GM23248 (cell line): Measurements from ENCODE around the gene PARP15. TPM values are rescaled to one million over a fixed set of nuclear protein-coding genes. Genes with fewer than 3 reads are reported as not detected.
A peak's percentile ranks its signal among the peaks of the same experiment; 100 is the strongest.
"Not testable (repeated sequence)": the region's sequence is repeated elsewhere in the genome, so short reads cannot be mapped to it uniquely, and the experiment has no call there.

Experiments used
- DNase-seq: peaks from one replicate; pipeline ENCODE4 v3.0.0-alpha.2; 2015
- H2AFZ ChIP-seq: fragments of 200-600 bp; sonication (generic); 2 replicates; pipeline ENCODE4 v1.6.1; 2016; ENCODE audit warnings: antibody characterized with exemption
- H3F3A ChIP-seq: fragments of 200-600 bp; sonication (generic); 2 replicates; pipeline ENCODE4 v1.6.1; 2016; ENCODE audit warnings: mild to moderate bottlenecking, antibody characterized with exemption, mixed run types; ENCODE audit not compliant: insufficient read depth
- H3K27ac ChIP-seq: fragments of 200-600 bp; sonication (generic); 2 replicates; pipeline ENCODE4 v1.5.1; 2016; ENCODE audit warnings: mild to moderate bottlenecking
- H3K27me3 ChIP-seq: fragments of 200-600 bp; sonication (generic); replicated peaks from 2 replicates; pipeline ENCODE4 v1.6.1; 2016; ENCODE audit warnings: mild to moderate bottlenecking; ENCODE audit not compliant: insufficient read depth
- H3K36me3 ChIP-seq: fragments of 200-600 bp; sonication (generic); 2 replicates; pipeline ENCODE4 v1.6.1; 2016; ENCODE audit warnings: low read depth, mild to moderate bottlenecking
- H3K4me1 ChIP-seq: fragments of 200-600 bp; sonication (generic); 2 replicates; pipeline ENCODE4 v1.6.1; 2016; ENCODE audit warnings: mild to moderate bottlenecking; ENCODE audit not compliant: insufficient read depth
- H3K4me2 ChIP-seq: fragments of 200-600 bp; sonication (generic); one replicate; pipeline ENCODE4 v1.6.1; 2016; ENCODE audit warnings: mild to moderate bottlenecking; ENCODE audit not compliant: unreplicated experiment
- H3K4me3 ChIP-seq: fragments of 200-600 bp; sonication (generic); 2 replicates; pipeline ENCODE4 v1.5.1; 2016; ENCODE audit warnings: mild to moderate bottlenecking
- H3K79me2 ChIP-seq: fragments of 200-600 bp; sonication (generic); 2 replicates; pipeline ENCODE4 v1.6.1; 2016; ENCODE audit warnings: mild to moderate bottlenecking; ENCODE audit not compliant: insufficient read depth
- H3K9ac ChIP-seq: fragments of 200-600 bp; sonication (generic); 2 replicates; pipeline ENCODE4 v1.6.1; 2016; ENCODE audit warnings: mild to moderate bottlenecking
- H3K9me2 ChIP-seq: fragments of 200-600 bp; sonication (generic); 2 replicates; pipeline ENCODE4 v1.6.1; 2016; ENCODE audit warnings: mixed run types, mild to moderate bottlenecking, moderate library complexity; ENCODE audit not compliant: insufficient read depth
- H3K9me3 ChIP-seq: fragments of 200-600 bp; sonication (generic); one replicate; pipeline ENCODE4 v1.6.1; 2017; ENCODE audit warnings: low read depth
- H4K20me1 ChIP-seq: fragments of 200-600 bp; sonication (generic); 2 replicates; pipeline ENCODE4 v1.6.0; 2016; ENCODE audit not compliant: insufficient read depth
- EZH2 ChIP-seq: fragments of 200-600 bp; sonication (generic); IDR thresholded peaks from 2 replicates; pipeline ENCODE4 v1.6.1; 2018; ENCODE audit warnings: antibody characterized with exemption, mild to moderate bottlenecking; ENCODE audit not compliant: insufficient read depth, poor library complexity, severe bottlenecking
- EZH2phosphoT487 ChIP-seq: fragments of 200-600 bp; sonication (generic); IDR thresholded peaks from 2 replicates; pipeline ENCODE4 v1.6.1; 2018; ENCODE audit warnings: antibody characterized with exemption, moderate library complexity, mild to moderate bottlenecking, low read depth; ENCODE audit not compliant: insufficient read depth
- WGBS, 2 experiments: methylation state at CpG; one replicate each; pipeline ENCODE4 v1.1.6; 2015 to 2017; ENCODE audit warnings: low lambda C conversion rate in 2 of 2, low coverage in 1 of 2; ENCODE audit errors: missing lambda C conversion rate in 2 of 2; 5-methylcytosine and 5-hydroxymethylcytosine counted together
- in situ Hi-C: fragments of 300-500 bp; cut with MboI; formaldehyde crosslinking; loops from 2 replicates; pipeline ENCODE4 v1.15.0; 2020
- polyA plus RNA-seq: library from polyadenylated mRNA; unstranded; fragments of >200 nt; fragmentation: Nextera tagmentation; extraction: Ambion mirVana; gene quantifications from 2 replicates; pipeline ENCODE4 v1.2.1, GENCODE V29; 2016
- total RNA-seq: library from RNA; depleted of rRNA; stranded (reverse); fragments of >200 nt; shearing (Covaris generic); gene quantifications from 2 replicates; pipeline ENCODE4 v1.2.3, GENCODE V29; 2014

The PARP15 gene
- total and polyA plus RNA-seq, 2 experiments from 2014 or later = under 0.01 to 0.29 TPM

- Histone ChIP-seq H3K9me2 (no peaks in the 10 kb centered on the region), H3K4me1 (peaks cover 11% of the 10 kb centered on the region; the same call in 1 of the 2 replicates), H3K27ac (peak overlapping the region; percentile 44), H4K20me1 (no peaks in the 10 kb centered on the region), H3K36me3 (no peaks in the 10 kb centered on the region), H2AFZ (peak overlapping the region; percentile 99), H3K9me3 (no peaks in the 10 kb centered on the region), H3K4me3 (peak overlapping the region; percentile 78), H3K4me2 (peak overlapping the region; percentile 93), H3F3A (peaks cover 16% of the 10 kb centered on the region), H3K79me2 (peaks cover 20% of the 10 kb centered on the region), H3K27me3 (no peaks in the 10 kb centered on the region), H3K9ac (peak overlapping the region; percentile 86)
- in situ Hi-C loops = loop anchor here (25.0 kb wide), 1 partner anchor 218 kb away; no protein-coding TSS in a partner anchor
- DNase-seq = peak; percentile 53
- 13 to 20% methylated on average over 10 of the region's 10 CpGs for WGBS, 2 experiments
- TF ChIP-seq EZH2phosphoT487 (no peak), EZH2 (no peak)
These were observed 102.5 kb downstream of the PARP15 start for GRCh38 chr3:122679882-122680474.

- Histone ChIP-seq H3K27me3 (no peaks in the 10 kb centered on the region), H2AFZ (peak within 1 kb of the TSS; percentile 99), H3K9ac (peak within 1 kb of the TSS; percentile 86), H3K4me1 (peaks cover 11% of the 10 kb centered on the region; the same call in 1 of the 2 replicates), H3K27ac (peak within 1 kb of the TSS; percentile 44), H3K4me2 (peak within 1 kb of the TSS; percentile 93), H3K9me2 (no peaks in the 10 kb centered on the region), H4K20me1 (no peaks in the 10 kb centered on the region), H3F3A (peaks cover 16% of the 10 kb centered on the region), H3K36me3 (no peaks in the 10 kb centered on the region), H3K9me3 (no peaks in the 10 kb centered on the region), H3K4me3 (peak within 1 kb of the TSS; percentile 78), H3K79me2 (peaks cover 20% of the 10 kb centered on the region)
- peak; percentile 85 for DNase-seq
- in situ Hi-C loops = loop anchor here (25.0 kb wide), 1 partner anchor 218 kb away; no protein-coding TSS in a partner anchor
- 1% methylated on average over 52 to 54 of the region's 63 CpGs for WGBS, 2 experiments
- TF ChIP-seq EZH2phosphoT487 = no peak
- TF ChIP-seq EZH2 = no peak
These were observed 103.2 kb downstream of the PARP15 start, which contains the start of gene PARP14 for GRCh38 chr3:122680475-122681283. TSS of gene PARP14 (plus strand) at chr3:122680839. CDS start at chr3:122680884, 45 bp downstream.

- Histone ChIP-seq H3K9me3 (no peaks in the 10 kb centered on the region), H3F3A (peaks cover 16% of the 10 kb centered on the region), H3K9me2 (no peaks in the 10 kb centered on the region), H2AFZ (peak overlapping the region; percentile 99), H4K20me1 (no peaks in the 10 kb centered on the region), H3K79me2 (peaks cover 20% of the 10 kb centered on the region), H3K36me3 (no peaks in the 10 kb centered on the region), H3K4me3 (peak overlapping the region; percentile 78), H3K4me1 (peaks cover 11% of the 10 kb centered on the region; the same call in 1 of the 2 replicates), H3K27ac (no peak overlapping the region), H3K4me2 (peak overlapping the region; percentile 93), H3K9ac (peak overlapping the region; percentile 86), H3K27me3 (no peaks in the 10 kb centered on the region)
- in situ Hi-C loops = loop anchor here (25.0 kb wide), 1 partner anchor 219 kb away; no protein-coding TSS in a partner anchor
- peak; percentile 12 for DNase-seq
- TF ChIP-seq EZH2 (no peak), EZH2phosphoT487 (no peak)
- 23 to 24% methylated on average over 24 of the region's 24 CpGs for WGBS, 2 experiments
These were observed 104.0 kb downstream of the PARP15 start for GRCh38 chr3:122681284-122681973.

- H4K20me1 ChIP-seq = no peaks in the 10 kb centered on the region
- 63 to 74% methylated on average over 3 of the region's 3 CpGs for WGBS, 2 experiments
- in situ Hi-C loops = loop anchor here (25.0 kb wide), 1 partner anchor 220 kb away; no protein-coding TSS in a partner anchor
- H3K4me2 ChIP-seq = peak overlapping the region; percentile 93
- H3K27me3 ChIP-seq = no peaks in the 10 kb centered on the region
- no peak for DNase-seq
- no peaks in the 10 kb centered on the region for H3K9me3 ChIP-seq
- no peaks in the 10 kb centered on the region for H3K36me3 ChIP-seq
- H3K79me2 ChIP-seq = peaks cover 20% of the 10 kb centered on the region
- H3K4me1 ChIP-seq = peaks cover 11% of the 10 kb centered on the region; the same call in 1 of the 2 replicates
- TF ChIP-seq EZH2phosphoT487 = no peak
- TF ChIP-seq EZH2 = no peak
- no peaks in the 10 kb centered on the region for H3K9me2 ChIP-seq
- H3K9ac ChIP-seq = peak overlapping the region; percentile 86; the same call in 1 of the 2 replicates
- no peak overlapping the region for H3K27ac ChIP-seq
- peak overlapping the region; percentile 99 for H2AFZ ChIP-seq
- peaks cover 12% of the 10 kb centered on the region for H3F3A ChIP-seq
- peak overlapping the region; percentile 78 for H3K4me3 ChIP-seq
These were observed 104.5 kb downstream of the PARP15 start for GRCh38 chr3:122681974-122682409.

- H3K4me3 ChIP-seq, H3K4me2 ChIP-seq, H3K9me2 ChIP-seq, DNase-seq, H4K20me1 ChIP-seq, H3K27me3 ChIP-seq, H3K36me3 ChIP-seq, H3K27ac ChIP-seq, H3K9me3 ChIP-seq, H3K9ac ChIP-seq, H3F3A ChIP-seq, H2AFZ ChIP-seq: not testable (repeated sequence)
- 96 to 99% methylated on average over 11 of the region's 11 CpGs for WGBS, 2 experiments
- in situ Hi-C loops = loop anchor here (25.0 kb wide), 1 partner anchor 221 kb away; no protein-coding TSS in a partner anchor
- peaks cover 20% of the 10 kb centered on the region for H3K79me2 ChIP-seq
- peaks cover 11% of the 10 kb centered on the region; the same call in 1 of the 2 replicates for H3K4me1 ChIP-seq
These were observed 105.4 kb downstream of the PARP15 start for GRCh38 chr3:122682778-122683411.
